ENCODE measurements around the gene LIMA1.
"Not testable (repeated sequence)": the region's sequence is repeated elsewhere in the genome, so short reads cannot be mapped to it uniquely, and the experiment has no call there.

Gene LIMA1

DNA sequence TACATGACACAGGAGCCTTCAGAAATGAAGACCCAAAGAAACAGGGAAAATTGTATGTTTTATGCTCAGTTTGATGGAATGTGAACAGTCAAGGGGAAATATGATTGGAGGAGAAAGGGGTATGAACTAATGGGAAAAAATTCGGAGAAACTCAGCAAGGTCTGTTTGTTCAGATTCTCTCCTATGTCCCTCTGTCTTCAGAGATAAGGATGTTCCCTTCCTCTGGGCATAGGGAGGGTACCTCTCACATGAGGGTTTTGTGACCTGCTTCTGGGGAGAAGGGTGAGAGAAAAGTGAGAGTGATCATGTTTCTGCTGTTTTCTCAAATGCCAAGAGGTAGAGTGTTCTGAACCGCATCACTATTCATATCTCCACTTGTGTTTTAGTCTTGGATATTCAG, 26.6 kb upstream of the LIMA1 start:
- TF ChIP-seq CTCF (IDR thresholded peaks at IDR 0.05; ENCODE audit: low read depth, low read length) (no peak), POLR2A (IDR thresholded peaks at IDR 0.05; ENCODE audit: extremely low read depth, insufficient read length) (no peak), MYC (IDR thresholded peaks at IDR 0.05; ENCODE audit: low read depth, low read length) (no peak)
- TF ChIP-seq, protein P1, sequence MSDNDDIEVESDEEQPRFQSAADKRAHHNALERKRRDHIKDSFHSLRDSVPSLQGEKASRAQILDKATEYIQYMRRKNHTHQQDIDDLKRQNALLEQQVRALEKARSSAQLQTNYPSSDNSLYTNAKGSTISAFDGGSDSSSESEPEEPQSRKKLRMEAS (IDR thresholded peaks at IDR 0.05; ENCODE audit: low read depth, low read length), result no peak
- H3K4me3 ChIP-seq (ENCODE audit: low read depth, low read length), result no peak overlapping the region

DNA sequence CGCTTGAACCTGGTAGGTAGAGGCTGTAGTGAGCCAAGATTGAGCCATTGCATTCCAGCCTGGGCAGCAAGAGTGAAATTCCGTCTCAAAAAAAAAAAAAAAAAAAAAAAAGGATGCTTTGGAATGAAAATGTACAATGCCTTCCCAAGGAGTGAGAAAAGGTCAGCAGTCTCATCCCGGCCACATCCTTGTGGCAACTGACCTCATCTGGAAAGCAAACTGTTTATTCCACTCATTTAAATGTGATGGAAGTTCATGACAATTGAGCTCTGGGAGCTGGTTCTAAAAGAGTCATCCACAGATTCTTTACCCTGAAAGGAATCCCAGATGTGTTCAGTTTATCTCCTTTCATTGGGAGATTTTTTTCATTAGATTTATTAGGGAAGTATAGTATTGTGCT, 19.4 kb upstream of the LIMA1 start:
- TF ChIP-seq CTCF (IDR thresholded peaks at IDR 0.05; ENCODE audit: low read depth, low read length) (no peak), MYC (IDR thresholded peaks at IDR 0.05; ENCODE audit: low read depth, low read length) (no peak), POLR2A (IDR thresholded peaks at IDR 0.05; ENCODE audit: extremely low read depth, insufficient read length) (no peak)
- TF ChIP-seq, protein P1 (IDR thresholded peaks at IDR 0.05; ENCODE audit: low read depth, low read length), result no peak
- no peak for DNase-seq (ENCODE audit: low read depth)
- H3K4me3 ChIP-seq (ENCODE audit: low read depth, low read length), result no peak overlapping the region

More for the DNA sequence above, 26.6 kb upstream of the LIMA1 start:
- no peak for DNase-seq (ENCODE audit: low read depth)

- TF ChIP-seq MYC (IDR thresholded peaks at IDR 0.05; ENCODE audit: low read depth, low read length) (no peak), POLR2A (IDR thresholded peaks at IDR 0.05; ENCODE audit: extremely low read depth, insufficient read length) (no peak), CTCF (IDR thresholded peaks at IDR 0.05; ENCODE audit: low read depth, low read length) (no peak)
- TF ChIP-seq, protein P1 (IDR thresholded peaks at IDR 0.05; ENCODE audit: low read depth, low read length), result no peak
- no peak for DNase-seq (ENCODE audit: low read depth)
- no peak overlapping the region for H3K4me3 ChIP-seq (ENCODE audit: low read depth, low read length)
These were observed 14.7 kb upstream of the LIMA1 start for GRCh38 chr12:50297996-50298395.

DNA sequence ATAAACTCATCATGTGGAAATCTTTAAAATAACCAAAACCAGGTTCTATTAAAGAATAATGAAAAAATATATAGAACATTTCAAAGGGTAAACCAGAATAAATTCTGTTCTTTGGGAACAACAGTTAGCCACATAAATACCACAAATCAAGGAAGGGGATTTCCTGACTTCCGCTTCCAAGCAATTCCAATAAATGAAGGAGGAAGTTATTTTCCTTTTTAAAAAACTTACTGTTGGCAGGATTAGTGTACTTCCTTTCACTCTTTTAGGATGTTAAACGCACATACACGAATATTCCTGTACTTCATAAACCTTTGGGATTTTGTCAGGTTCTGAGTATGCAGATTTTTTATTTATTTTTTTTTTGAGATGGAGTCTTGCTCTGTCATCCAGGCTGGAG, 13.7 kb upstream of the LIMA1 start:
- no peak for DNase-seq (ENCODE audit: low read depth)
- no peak overlapping the region for H3K4me3 ChIP-seq (ENCODE audit: low read depth, low read length)
- TF ChIP-seq CTCF (IDR thresholded peaks at IDR 0.05; ENCODE audit: low read depth, low read length) (no peak), MYC (IDR thresholded peaks at IDR 0.05; ENCODE audit: low read depth, low read length) (no peak), POLR2A (IDR thresholded peaks at IDR 0.05; ENCODE audit: extremely low read depth, insufficient read length) (no peak)
- TF ChIP-seq, protein P1 (IDR thresholded peaks at IDR 0.05; ENCODE audit: low read depth, low read length), result no peak

GRCh38 chr12:50296554-50296953, 13.2 kb upstream of the LIMA1 start:
- no peak overlapping the region for H3K4me3 ChIP-seq (ENCODE audit: low read depth, low read length)
- TF ChIP-seq, protein P1 (IDR thresholded peaks at IDR 0.05; ENCODE audit: low read depth, low read length), result no peak
- TF ChIP-seq CTCF (IDR thresholded peaks at IDR 0.05; ENCODE audit: low read depth, low read length) (no peak), MYC (IDR thresholded peaks at IDR 0.05; ENCODE audit: low read depth, low read length) (no peak), POLR2A (IDR thresholded peaks at IDR 0.05; ENCODE audit: extremely low read depth, insufficient read length) (no peak)
- DNase-seq (ENCODE audit: low read depth), result no peak

- H3K4me3 ChIP-seq (ENCODE audit: low read depth, low read length), result no peak overlapping the region
- no peak for TF ChIP-seq POLR2A (IDR thresholded peaks at IDR 0.05; ENCODE audit: extremely low read depth, insufficient read length)
- DNase-seq (ENCODE audit: low read depth), result no peak
These were observed 8.1 kb upstream of the LIMA1 start for GRCh38 chr12:50291377-50291776.

DNA sequence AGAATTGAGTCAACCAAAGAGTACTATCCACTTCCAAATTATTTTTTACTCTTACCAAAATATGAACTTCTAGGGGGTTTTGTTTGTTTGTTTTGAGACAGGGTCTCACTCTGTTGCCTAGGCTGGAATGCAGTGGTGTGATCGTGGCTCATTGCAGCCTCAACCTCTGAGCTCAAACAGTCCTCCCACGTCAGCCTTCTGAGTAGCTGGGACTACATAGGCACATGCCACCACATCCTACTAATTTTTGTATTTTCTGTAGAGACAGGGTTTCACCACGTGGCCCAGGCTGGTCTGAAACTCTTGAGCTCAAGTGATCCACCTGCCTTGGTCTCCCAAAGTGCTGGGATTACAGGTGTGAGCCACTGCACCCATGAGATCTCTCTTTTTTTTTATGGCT, 7.4 kb upstream of the LIMA1 start:
- not testable (repeated sequence) for H3K4me3 ChIP-seq (ENCODE audit: low read depth, low read length); DNase-seq (ENCODE audit: low read depth)

Data from NB4 (cell line).